DMS 273 (cell line): ENCODE measurements around the gene ZNF536.
"Not testable (repeated sequence)": the region's sequence is repeated elsewhere in the genome, so short reads cannot be mapped to it uniquely, and the experiment has no call there.

Experiments
- DNase-seq: peaks from one replicate; lab custom pipeline; 2025; ENCODE audit not compliant: unreplicated experiment; lab: John Stamatoyannopoulos, UW

The ZNF536 gene

GRCh38 chr19:30443531-30444252 lies 71.5 kb downstream of the ZNF536 start:
- no peak for DNase-seq

GRCh38 chr19:30444253-30444671 lies 72.1 kb downstream of the ZNF536 start:
- DNase-seq, result no peak

GRCh38 chr19:30444686-30445232 lies 72.6 kb downstream of the ZNF536 start:
- DNase-seq, result no peak

- no peak for DNase-seq
Observed at GRCh38 chr19:30445385-30445784, 73.2 kb downstream of the ZNF536 start.

- not testable (repeated sequence) for DNase-seq
Observed at GRCh38 chr19:30446120-30446519, 73.9 kb downstream of the ZNF536 start.

- no peak for DNase-seq
Observed at GRCh38 chr19:30446850-30447552, 74.8 kb downstream of the ZNF536 start.

GRCh38 chr19:30447553-30447870 lies 75.3 kb downstream of the ZNF536 start:
- no peak for DNase-seq

- DNase-seq, result no peak
Observed at GRCh38 chr19:30448386-30449077, 76.3 kb downstream of the ZNF536 start.

GRCh38 chr19:30449078-30449590 lies 77.0 kb downstream of the ZNF536 start:
- DNase-seq, result no peak

- no peak for DNase-seq
Observed at GRCh38 chr19:30449673-30450072, 77.5 kb downstream of the ZNF536 start.

GRCh38 chr19:30450100-30450499 lies 77.9 kb downstream of the ZNF536 start:
- peak; percentile 69 for DNase-seq

GRCh38 chr19:30450835-30451321 lies 78.7 kb downstream of the ZNF536 start:
- peak; percentile 30 for DNase-seq

GRCh38 chr19:30452931-30453330 lies 80.7 kb downstream of the ZNF536 start:
- DNase-seq, result no peak

- no peak for DNase-seq
Observed at GRCh38 chr19:30453743-30454142, 81.6 kb downstream of the ZNF536 start.

GRCh38 chr19:30455881-30456280 lies 83.7 kb downstream of the ZNF536 start:
- no peak for DNase-seq

- DNase-seq, result no peak
Observed at GRCh38 chr19:30457484-30457883, 85.3 kb downstream of the ZNF536 start.

GRCh38 chr19:30459859-30460258 lies 87.7 kb downstream of the ZNF536 start:
- no peak for DNase-seq

GRCh38 chr19:30464162-30464561 lies 92.0 kb downstream of the ZNF536 start:
- no peak for DNase-seq

GRCh38 chr19:30466598-30466997 lies 94.4 kb downstream of the ZNF536 start:
- DNase-seq, result not testable (repeated sequence)

- DNase-seq, result no peak
Observed at GRCh38 chr19:30467239-30467638, 95.1 kb downstream of the ZNF536 start.

- DNase-seq, result no peak
Observed at GRCh38 chr19:30469774-30470173, 97.6 kb downstream of the ZNF536 start.
